A673 (cell line): Measurements from ENCODE around the gene CDH18. TPM values are rescaled to one million over a fixed set of nuclear protein-coding genes. Genes with fewer than 3 reads are reported as not detected.
A peak's percentile ranks its signal among the peaks of the same experiment; 100 is the strongest.

Experiments
- BruUV-seq: library from RNA; stranded (reverse); fragments of 400-500 nt; replicated peaks from 2 replicates; lab custom pipeline; 2021; lab: Mats Ljungman, UMichigan
- CTCF ChIA-PET: fragments of 300-600 bp; sonication (Branson Sonifier 250); formaldehyde crosslinking; loops from one replicate; lab custom pipeline; 2022; ENCODE audit warnings: antibody characterized with exemption; lab: Charles Lee
- POLR2A ChIA-PET: fragments of 300-600 bp; sonication (Branson Sonifier 250); formaldehyde crosslinking; loops from one replicate; lab custom pipeline; 2022; ENCODE audit warnings: antibody characterized with exemption; ENCODE audit not compliant: low non-redundant PET; lab: Charles Lee
- DNase-seq: peaks from one replicate; pipeline ENCODE4 v3.0.0-alpha.2; 2015; ENCODE audit warnings: low spot score
- H3K27ac ChIP-seq: fragments of 200-600 bp; sonication (generic); 2 replicates; pipeline ENCODE4 v1.5.1; 2016; ENCODE audit warnings: mixed run types, low read depth, mild to moderate bottlenecking, mixed read lengths, antibody characterized with exemption, low read length; ENCODE audit not compliant: poor library complexity, severe bottlenecking
- H3K27me3 ChIP-seq: fragments of 200-600 bp; sonication (generic); replicated peaks from 2 replicates; pipeline ENCODE4 v1.6.1; 2017; ENCODE audit warnings: mixed run types, low read depth, mild to moderate bottlenecking, mixed read lengths, antibody characterized with exemption, low read length; ENCODE audit not compliant: insufficient read depth, poor library complexity
- H3K36me3 ChIP-seq: fragments of 200-600 bp; sonication (generic); 2 replicates; pipeline ENCODE4 v1.6.1; 2016; ENCODE audit warnings: mixed run types, mild to moderate bottlenecking, mixed read lengths, antibody characterized with exemption, low read length; ENCODE audit not compliant: insufficient read depth, poor library complexity, severe bottlenecking
- H3K4me1 ChIP-seq: fragments of 200-600 bp; sonication (generic); 2 replicates; pipeline ENCODE4 v1.6.1; 2017; ENCODE audit warnings: mixed run types, mild to moderate bottlenecking, mixed read lengths, antibody characterized with exemption, low read length; ENCODE audit not compliant: insufficient read depth, poor library complexity, severe bottlenecking
- H3K4me3 ChIP-seq: fragments of 200-600 bp; sonication (generic); 2 replicates; pipeline ENCODE4 v1.5.1; 2016; ENCODE audit warnings: low read depth, mixed run types, mild to moderate bottlenecking, mixed read lengths, low read length; ENCODE audit not compliant: poor library complexity, severe bottlenecking
- H3K9me3 ChIP-seq: fragments of 200-600 bp; sonication (generic); 2 replicates; pipeline ENCODE4 v1.6.1; 2016; ENCODE audit warnings: mixed run types, low read depth, mild to moderate bottlenecking, mixed read lengths, antibody characterized with exemption, low read length; ENCODE audit not compliant: poor library complexity, severe bottlenecking
- CTCF ChIP-seq: fragments of 300-800, 200-600 bp; sonication (generic); conservative IDR thresholded peaks from 2 replicates; pipeline ENCODE4 v1.5.1; 2017; ENCODE audit warnings: low read depth, mild to moderate bottlenecking, antibody characterized with exemption, low read length, moderate library complexity, mixed read lengths
- EZH2 ChIP-seq: fragments of 200-600 bp; sonication (generic); IDR thresholded peaks from 2 replicates; pipeline ENCODE4 v1.6.1; 2017; ENCODE audit warnings: borderline replicate concordance, low read depth, mild to moderate bottlenecking, mixed read lengths, antibody characterized with exemption, low read length; ENCODE audit not compliant: poor library complexity, severe bottlenecking
- intact Hi-C: fragments of 100-400 bp; cut with micrococcal nuclease; formaldehyde crosslinking; loops from one replicate; pipeline ENCODE4 v1.10.0; 2022; ENCODE audit not compliant: unreplicated experiment
- total RNA-seq: library from RNA; stranded (reverse); gene quantifications from 2 replicates; pipeline ENCODE4 v1.2.3, GENCODE V29; 2021

CDH18 gene
- total RNA-seq, 1 experiment from 2014 or later, result not detected

GRCh38 chr5:19745247-19745646, 242.8 kb downstream of the CDH18 start:
- Histone ChIP-seq H3K27ac (no peak overlapping the region), H3K4me3 (no peak overlapping the region), H3K36me3 (no peaks in the 10 kb centered on the region), H3K27me3 (no peaks in the 10 kb centered on the region), H3K9me3 (no peaks in the 10 kb centered on the region), H3K4me1 (no peaks in the 10 kb centered on the region)
- ChIA-PET CTCF (no interaction called here), POLR2A (no interaction called here)
- BruUV-seq, result no TSS peak
- no peak for DNase-seq
- intact Hi-C loops, result no loop called here
- TF ChIP-seq EZH2 (no peak), CTCF (no peak)

- H3K27ac ChIP-seq, result no peak overlapping the region
- H3K36me3 ChIP-seq, result no peaks in the 10 kb centered on the region
- no peaks in the 10 kb centered on the region for H3K4me1 ChIP-seq
- BruUV-seq, result no TSS peak
- intact Hi-C loops, result no loop called here
- TF ChIP-seq EZH2 (no peak), CTCF (no peak)
- H3K9me3 ChIP-seq, result no peaks in the 10 kb centered on the region
- ChIA-PET POLR2A (no interaction called here), CTCF (no interaction called here)
- no peaks in the 10 kb centered on the region for H3K27me3 ChIP-seq
- DNase-seq, result peak; percentile 34
- H3K4me3 ChIP-seq, result no peak overlapping the region
These were observed 248.3 kb downstream of the CDH18 start for GRCh38 chr5:19739671-19740070.

GRCh38 chr5:19734776-19735175, 253.2 kb downstream of the CDH18 start:
- no TSS peak for BruUV-seq
- ChIA-PET POLR2A (no interaction called here), CTCF (no interaction called here)

More at GRCh38 chr5:19734776-19735175, 253.2 kb downstream of the CDH18 start:
- TF ChIP-seq CTCF, result no peak
- no peak for TF ChIP-seq EZH2
- Histone ChIP-seq H3K4me1 (no peaks in the 10 kb centered on the region), H3K27ac (no peak overlapping the region), H3K4me3 (no peak overlapping the region), H3K36me3 (no peaks in the 10 kb centered on the region), H3K27me3 (no peaks in the 10 kb centered on the region), H3K9me3 (peaks cover 6% of the 10 kb centered on the region)
- intact Hi-C loops, result no loop called here
- DNase-seq, result no peak
